Measurements from ENCODE around the gene UBE2QL1.

Gene UBE2QL1

DNA sequence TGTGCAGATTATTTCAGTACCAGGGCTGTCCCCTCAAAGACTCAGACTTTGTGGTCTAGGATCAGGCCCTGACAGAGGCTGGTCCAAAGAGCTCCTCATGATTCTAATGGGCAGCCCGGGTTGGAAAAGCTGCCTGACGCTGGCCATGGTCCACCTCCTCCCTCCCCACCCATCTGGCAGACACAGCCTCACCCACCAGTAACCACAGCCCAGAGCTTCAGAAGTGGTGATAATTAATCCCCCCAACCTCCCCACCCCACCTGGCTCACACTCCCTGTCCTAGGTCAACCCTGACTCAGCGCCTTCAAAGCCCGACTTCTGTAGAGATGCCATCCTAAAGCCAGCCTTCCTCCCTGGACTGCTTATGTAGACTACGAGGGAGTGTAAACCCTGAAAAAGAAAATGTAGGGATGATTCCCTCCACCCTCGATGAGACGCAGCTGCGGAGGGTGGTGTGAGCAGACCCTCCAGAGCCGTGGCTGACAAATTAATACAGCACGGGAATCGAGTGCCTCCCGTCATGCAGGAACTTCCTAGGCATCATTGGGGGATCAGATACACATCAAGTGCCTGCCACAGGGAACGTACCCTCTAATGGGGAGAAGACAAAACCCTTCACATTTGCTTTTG lies 7.0 kb downstream of the UBE2QL1 start:
- DNase-seq, result no peak

DNA sequence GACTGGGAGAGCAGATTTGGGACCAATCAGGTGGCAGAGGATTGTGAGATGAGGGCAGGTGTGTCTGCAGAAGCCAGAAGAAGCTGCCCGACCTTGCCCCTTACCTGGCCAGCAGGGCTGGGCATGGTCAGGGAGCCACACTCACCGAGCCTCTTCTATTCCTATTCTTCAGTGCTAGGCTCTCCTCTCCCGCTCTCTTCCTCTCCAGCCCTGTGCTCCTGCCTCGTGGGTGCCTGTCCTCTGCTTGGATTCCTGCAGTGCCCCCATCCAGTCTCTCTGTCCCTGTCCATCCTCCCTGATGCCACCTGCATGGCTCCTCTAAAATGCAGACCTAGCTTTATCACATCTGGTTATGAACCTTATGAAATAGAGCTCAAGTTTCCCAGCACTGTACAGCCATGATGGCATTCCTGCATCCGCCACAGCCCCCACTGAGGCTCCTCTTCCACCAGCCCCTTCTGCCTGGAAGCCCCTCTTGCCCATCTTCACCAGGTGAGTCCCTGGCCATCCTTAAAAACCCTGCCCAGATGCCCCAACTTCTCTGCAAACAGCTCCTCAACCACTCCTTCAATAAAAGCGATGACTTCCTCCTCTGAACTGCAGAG lies 8.2 kb downstream of the UBE2QL1 start:
- DNase-seq, result no peak

DNA sequence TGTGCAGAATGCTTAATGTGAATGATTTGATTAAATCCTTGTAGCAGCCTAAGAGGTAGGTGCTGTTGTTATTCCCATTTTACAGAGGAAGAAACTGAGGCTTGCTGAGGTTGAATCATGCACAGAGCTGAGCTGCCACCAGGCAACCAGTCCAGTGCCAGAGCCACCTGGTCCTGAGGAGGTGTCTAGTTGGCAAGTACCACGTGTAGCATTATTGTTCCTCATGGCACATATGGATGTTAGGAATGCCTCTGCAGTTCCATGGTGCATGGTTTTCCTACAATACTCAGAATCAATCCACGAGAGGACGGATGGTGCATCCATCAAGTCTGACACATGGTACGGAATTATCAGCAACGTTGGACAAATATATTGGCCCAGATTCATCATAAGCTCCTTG lies 8.9 kb downstream of the UBE2QL1 start:
- DNase-seq, result no peak

DNA sequence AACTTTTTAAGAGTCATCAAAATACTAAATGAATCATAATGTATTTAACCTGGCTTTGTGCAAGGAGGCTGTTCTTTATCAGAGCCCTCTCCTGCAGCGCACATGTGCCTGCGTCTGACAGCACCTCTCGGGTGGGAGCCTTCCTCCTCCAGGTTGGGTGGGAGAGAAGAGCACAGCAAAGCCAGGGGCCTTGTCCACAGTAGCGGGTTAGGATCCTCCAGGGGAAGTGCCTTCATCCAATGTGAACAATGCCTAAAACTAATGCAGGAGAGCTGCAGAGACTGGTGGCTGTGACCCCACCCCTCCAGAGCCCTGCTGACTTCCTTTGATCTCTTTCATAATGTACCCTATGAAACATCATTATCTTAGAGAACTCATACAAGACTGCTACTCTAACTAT lies 10.2 kb downstream of the UBE2QL1 start:
- DNase-seq, result no peak

DNA sequence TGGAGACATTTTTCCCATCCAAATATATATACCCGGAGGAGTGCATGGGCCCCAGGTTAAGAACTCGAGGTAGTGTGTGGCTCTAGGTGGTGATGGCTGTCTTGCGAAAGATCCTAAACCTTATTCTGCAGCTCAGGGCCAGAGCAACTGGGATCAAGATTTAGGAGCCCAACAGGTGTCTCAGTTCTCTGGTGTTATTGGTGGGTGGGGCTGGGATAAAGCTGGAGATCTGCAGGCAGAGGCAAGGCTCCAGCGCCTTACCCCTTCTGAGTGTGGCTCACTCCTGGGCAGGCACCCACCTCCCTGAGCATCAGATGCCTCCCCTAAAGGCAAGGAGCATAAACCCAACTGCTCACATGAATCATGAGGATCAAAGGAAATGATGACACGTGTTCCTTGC lies 11.2 kb downstream of the UBE2QL1 start:
- DNase-seq, result no peak

DNA sequence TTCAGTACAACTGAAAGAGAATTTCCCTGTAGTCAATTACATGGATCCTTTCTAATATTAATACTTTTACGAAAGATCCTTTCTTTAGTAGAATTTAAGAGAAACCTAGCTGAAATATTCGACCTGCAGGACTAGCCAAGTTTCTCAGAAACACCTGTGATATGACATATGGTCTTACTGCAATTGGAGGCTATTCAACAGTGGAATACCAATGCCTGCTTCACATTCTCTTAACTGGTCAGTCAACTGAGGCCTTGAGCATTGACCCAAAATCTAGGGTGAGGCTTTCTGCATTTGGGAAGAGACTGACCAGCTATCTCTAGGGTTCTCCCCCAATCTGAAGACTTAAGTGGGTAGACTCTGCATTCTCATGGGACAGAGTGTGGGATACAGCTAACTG lies 12.3 kb downstream of the UBE2QL1 start:
- DNase-seq, result no peak

DNA sequence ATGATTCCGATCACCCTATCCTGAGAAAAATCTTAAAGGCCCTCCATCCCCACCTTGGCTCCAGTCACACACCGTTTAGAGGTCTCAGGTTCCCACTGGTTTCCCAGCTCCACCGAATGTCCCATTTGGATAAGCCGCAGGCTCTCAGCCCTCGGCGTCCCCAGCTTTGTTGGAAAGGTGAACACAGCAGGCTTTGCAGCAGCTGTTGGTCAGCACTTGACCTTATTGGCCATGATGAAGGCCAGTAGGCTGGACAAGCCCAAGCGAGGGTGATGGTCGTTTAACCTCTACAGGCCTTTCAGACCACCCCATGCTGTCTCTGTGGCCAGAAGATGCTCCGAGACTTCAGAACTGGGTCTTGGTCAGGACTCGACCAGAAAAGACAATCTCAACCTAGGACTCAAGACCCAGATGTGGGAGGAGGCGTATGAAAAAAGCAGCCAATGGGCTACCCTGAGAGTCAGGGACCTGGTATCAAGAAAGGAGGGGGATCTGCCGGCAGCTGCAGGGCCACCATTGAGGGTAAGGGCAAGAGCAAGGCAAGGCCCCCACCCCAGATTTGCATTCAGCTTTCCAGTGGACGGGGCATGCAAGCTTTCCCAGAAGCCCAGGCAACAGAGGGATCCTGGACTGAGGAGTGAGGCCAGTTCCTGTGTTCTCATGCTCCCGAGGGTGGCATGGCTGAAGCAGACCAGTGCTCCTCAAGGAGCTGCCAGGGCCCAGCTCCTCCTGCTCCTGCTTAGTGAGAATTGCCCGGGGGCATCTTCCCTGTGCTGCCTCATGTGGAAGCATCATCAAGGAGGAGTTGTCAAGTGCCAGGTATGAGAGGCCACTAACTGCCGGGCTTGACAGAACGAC lies 13.4 kb downstream of the UBE2QL1 start:
- DNase-seq, result no peak

DNA sequence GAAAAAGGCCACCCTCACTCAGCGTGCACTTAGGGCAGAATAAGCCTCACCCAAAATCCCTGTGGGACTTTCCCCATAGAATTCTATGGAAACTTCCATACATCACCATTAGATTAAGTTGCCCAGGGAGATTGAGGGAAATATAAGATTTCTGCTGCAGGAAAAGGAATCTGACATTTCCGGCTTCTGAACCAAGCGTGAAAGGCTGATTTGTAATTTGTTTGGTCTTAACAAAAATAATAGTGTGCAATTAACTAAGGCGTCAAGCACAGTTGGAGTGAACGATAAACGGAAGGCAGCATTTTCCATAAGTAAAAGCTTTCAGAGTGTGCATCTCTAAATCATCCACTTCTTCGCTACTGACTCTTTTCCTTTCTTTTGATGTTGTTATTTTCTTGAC lies 14.0 kb downstream of the UBE2QL1 start:
- DNase-seq, result no peak

DNA sequence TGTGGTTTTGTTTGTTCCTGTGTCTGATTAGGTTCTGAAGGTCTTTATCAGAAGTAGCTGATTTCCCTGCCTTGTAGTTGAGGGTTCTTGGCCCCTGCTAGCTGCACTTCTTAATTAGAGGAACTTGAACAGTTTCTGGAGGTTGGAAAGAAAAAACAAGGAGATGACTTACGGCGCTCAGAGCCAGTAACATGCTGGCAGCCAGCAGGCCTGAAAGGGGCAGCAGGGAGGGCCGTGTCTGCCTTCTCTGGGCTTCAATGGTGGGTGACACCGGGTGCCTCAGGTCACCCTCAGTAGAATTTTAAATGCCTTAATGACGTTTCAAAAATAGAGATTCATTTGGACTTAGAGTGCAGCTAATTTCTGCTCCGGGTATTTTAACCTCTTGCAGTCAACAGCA lies 15.8 kb downstream of the UBE2QL1 start:
- DNase-seq, result no peak

DNA sequence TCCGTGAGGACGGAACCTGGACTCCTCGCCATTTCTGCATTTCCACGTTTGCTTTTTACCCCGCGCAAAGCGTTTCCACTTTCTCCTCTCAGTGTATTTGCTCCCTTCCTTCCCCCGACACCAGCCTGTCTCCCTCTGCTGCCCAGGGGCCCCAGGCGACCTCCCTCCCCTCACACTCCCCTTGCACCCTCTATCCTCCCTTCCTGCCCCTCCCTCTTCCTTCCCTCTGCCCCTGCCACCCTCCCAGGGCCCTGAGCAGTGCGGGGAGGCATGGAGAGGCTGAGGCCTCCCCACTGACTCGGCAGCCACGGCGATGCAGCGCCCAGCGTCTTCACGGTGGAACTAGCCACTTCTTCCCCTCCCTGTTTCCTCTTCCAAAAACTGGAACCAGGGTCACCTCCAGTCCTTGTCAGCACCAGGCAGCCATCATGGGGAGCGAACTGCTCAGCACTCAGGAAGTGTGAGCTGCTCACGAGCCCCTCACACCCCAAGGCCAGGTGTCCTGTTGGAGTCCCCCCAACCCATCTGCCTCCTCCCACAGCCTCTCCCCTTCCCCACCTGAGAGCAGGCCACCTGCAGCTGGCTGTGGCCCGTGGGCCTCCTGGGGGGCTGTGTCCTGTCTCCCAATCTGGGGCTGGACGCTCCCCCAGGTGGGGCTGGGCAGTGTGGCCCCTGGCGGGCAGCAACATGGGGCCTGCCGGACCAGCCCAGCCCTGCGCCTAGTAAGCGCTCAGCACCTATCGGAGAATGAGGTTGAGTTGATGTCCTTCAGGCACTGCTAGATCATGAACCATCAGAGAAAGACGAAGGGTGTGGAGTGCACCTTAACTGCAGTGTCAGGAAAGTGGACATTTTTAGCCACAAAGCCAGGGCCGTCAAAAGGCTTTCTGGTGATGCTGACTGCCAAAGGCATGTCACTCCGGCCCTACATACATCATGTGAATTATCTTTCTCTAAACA lies 17.5 kb downstream of the UBE2QL1 start:
- DNase-seq, result no peak

DNA sequence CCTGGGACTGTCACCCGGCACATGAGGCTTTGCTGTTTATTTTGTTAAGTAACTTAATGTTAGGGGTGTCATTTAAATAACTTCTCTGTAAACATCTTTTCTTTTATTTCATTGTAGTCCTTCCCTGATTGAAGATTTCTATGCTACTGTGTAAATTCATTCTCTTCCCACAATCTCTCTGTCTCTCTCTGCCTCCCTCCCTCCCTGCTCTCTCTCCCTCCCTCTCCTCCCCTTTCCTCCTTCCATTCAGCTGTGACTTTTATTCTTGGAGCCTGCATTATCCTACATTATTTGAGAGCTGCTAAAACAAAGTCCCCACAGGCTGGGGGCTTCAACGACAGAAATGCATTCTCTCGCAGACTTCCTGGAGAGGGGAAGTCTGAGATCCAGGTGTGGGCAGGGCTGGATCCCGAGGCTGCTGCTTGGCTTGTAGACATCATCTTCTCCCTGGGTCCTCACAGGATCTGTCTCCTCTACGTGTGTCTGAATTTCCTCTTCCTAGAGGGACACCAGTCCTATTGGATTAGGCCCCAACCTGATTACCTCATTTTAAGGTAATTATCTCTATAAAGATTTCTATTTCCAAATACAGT lies 18.4 kb downstream of the UBE2QL1 start:
- no peak for DNase-seq

DNA sequence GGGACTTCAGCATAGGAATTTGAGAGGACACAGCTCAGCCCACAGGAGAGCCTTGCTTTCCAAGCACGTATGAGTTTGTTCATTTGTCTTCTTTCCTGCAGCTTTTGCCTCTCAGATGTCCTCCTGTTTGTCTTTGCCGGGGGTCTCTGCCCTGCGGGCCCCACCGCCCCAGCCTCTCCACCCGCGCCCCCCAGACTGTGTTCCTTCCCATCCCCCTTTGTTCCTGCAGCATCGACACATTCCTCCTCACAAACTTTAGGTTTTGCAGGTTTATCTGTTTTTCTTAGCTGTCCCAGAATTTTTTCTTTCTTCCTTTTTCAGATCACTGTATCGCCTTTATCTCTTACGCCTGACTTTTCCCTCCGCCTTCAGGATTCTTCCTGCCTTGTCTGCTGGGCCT lies 18.9 kb downstream of the UBE2QL1 start:
- DNase-seq, result no peak

DNA sequence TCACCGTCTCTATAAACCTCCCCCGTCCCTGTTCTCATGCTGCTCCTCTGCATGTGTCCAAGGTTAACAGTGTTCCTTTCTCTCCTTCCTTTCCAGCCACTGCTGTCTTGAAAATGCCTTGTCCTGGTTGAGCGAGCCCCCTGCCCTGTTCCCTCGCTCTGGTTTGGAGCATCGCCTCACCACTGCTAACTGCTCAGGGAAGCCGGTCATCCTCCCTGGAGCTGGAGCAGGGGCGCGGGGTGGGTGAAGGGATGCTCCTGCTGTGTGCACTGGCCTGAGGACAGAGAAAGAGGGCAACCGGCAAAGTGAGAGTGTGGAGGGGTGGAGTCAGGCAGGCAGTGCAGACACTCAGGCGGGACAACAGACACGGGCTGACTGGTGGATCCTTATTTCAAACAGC lies 19.4 kb downstream of the UBE2QL1 start:
- no peak for DNase-seq

DNA sequence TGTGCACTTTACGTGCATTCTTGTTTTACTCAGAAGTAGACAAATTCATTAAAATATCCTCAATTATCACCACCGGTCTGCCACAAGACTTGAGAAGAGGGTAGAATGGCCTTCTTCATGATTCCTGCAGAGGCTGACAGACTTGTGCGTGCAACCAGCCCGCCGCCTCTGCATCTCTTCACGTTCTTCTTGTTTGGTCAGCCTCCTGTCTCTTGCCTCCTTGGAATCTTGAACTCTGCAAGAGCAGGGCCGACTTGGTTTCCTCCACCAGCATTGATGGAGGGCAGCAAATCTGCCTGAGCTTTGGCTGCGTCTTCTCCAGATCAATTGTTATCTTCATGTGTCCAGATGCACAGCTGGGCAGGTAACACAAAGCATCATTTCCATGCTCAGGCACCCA lies 20.2 kb downstream of the UBE2QL1 start:
- DNase-seq, result no peak

DNA sequence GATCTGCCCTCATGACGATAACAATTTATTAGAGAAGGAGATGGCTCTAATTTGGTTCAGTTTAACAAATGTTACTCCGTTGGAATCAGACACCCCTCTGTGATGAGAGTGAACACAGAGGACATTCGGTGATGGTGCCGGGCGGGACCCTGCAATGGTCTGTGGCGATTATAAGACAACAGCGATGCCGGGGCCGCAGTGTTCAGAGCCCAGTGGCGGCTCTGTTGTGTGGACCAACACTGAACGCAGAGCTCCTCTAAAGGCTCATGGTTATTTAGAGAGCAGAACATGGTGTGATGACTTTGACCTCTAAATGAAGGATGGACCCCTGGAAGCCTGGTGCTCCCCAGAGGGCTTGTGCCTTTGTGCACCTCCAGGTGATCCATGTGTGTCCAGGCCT lies 21.2 kb downstream of the UBE2QL1 start:
- no peak for DNase-seq

DNA sequence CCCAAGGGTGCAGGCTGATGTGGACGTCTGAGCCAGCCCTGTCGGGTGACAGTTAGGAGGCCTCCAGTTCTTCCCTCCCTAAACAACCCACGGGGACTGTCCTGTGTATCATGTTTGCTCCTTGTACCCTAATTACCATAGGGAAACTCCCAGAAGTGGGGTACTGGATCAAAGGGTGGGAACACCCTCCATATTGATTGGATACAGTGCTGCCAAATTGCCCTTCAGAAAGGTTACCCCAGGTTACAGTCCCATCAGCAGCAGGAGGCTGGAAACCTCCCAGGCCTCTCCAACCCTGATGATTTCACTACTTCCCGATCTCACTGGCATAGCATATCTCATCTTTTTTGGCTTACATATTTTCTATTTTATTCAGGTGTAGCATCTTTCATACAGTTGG lies 22.0 kb downstream of the UBE2QL1 start:
- DNase-seq, result no peak

DNA sequence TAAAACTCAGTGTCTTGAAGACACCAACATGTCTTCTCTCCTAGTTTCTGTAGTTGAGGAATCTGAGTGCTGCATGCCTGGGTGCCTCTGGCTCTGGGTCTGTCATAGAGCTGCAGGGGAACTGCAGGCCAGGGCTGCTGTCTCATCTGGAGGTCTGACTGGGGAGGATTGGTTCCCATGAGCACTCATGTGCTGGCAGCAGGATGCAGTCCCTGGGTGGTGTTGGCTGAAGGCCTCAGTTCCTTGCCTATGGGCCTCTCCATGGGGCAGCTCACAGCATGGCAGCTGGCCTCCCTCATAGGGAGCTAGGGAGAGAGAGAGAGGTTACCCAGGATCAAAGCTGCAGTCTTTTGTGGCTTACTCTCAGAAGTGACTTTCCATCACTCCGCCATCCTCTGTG lies 22.6 kb downstream of the UBE2QL1 start:
- DNase-seq, result no peak

DNA sequence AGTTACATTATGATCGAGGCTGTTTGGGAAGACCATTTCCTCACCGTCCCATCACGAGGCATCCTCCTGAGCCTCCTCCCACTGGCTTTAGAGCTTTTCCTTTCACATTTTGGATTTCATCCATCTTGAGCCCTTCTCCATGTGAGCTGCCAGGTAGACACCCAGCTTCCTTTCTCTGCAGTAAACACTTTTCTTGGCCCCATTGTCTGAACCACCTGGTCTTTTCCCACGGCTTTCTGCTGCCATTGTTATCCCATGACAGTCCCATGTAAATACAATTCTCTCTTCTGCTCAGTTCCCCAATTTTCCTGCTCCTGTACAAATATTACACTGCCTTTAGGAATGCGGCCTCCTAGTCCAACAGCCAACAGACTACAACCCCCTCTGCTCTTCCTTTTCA lies 24.1 kb downstream of the UBE2QL1 start:
- no peak for DNase-seq

DNA sequence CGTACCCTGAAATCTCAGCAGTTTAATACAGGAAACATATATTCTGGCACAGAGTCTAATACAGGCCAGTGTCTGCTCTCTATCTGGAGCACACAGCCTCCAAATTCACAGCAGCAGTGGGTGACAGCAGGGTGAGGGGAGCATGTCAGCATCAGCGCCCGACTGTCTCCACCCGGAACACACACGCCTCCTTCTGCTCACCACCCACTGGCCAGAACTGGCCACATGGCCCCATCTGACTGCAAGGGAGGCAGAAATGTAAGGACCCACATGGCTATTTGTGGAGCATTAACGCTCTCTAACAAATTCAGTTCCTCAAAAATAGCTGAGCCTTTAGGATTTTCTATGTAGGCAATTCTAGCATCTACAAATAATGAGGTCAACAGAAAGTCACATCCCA lies 24.6 kb downstream of the UBE2QL1 start:
- no peak for DNase-seq

DNA sequence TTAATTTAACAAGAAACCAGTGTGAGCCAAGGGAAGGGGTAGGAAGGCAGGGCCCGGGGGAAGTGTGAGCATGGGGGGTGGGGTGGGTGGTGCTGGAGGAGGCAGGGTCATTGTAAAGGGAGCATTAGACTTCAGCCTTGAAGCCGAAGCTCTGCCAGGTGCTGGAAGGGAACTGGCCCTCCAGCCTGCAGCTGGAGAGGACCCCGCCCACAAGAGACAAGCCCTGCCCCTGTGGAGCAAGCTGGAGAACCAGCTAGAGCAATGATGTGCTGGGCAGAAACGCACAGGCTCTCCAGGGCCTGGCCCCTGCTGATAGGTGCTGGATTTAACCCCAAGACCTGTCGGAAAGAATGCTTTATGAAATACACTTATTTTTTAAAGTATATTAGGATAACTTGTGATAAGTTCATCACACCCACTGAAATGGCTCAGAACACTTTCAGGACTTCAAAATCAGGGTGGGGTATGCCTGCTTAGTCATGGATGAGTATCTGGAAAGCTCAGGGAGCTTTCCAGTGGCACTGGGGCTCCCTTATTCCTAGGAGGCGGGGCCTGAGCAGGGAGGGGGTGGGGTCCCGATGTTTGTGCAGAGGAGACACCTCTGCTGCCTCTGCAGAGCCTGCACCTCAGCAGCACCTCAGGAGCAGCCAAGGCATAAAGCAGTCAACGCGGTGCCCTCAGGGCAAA lies 27.1 kb downstream of the UBE2QL1 start:
- DNase-seq, result no peak

DNA sequence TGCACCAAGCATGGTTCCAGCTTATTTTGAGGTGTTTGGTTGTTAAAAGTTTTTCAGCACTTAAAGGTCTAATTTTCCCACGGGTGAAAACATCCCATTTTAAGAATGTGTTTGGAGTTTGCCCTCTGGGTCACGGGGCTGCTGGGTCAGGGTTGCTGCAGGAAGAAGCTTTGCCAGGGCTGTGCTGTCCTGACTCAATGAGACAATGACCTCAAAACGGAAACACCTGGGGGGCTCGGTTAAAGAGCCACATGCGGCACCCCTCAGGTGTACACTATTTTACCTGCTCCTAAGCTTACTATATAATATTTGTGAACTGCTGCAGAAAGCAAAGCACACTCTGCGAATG lies 27.6 kb downstream of the UBE2QL1 start:
- no peak for DNase-seq

DNA sequence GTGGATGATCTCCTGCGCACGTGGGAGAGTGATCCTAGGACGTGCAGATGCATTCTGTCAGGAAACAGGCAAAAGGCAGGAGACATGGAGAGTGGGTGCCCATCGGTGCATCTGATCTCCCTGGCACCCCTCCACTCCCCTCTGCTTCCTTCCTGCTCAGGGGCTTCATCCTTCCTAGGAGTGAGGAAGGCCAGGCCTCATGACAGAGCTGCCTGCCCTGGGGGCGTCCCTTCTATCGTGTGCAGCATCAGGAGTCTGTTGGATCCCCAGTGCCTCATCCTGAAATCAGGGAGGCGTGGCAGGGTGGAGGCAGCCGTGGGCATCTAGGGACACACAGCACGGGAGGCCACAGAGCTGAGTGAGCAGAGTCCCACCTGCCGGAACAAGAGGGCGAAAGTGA lies 30.1 kb downstream of the UBE2QL1 start:
- DNase-seq, result no peak

Measured in femur (tissue), 1 donor.